KOPT-K1 (cell line): ENCODE measurements around the gene XAB2.

Source experiments
- H3K27ac ChIP-seq: fragments of 200-600 bp; sonication (generic); 2 replicates; pipeline ENCODE4 v1.5.1; 2016; ENCODE audit warnings: antibody characterized with exemption, mild to moderate bottlenecking, low read depth, low read length; ENCODE audit not compliant: poor library complexity, severe bottlenecking
- H3K36me3 ChIP-seq: fragments of 200-600 bp; sonication (generic); 2 replicates; pipeline ENCODE4 v1.5.1; 2017; ENCODE audit warnings: antibody characterized with exemption, mild to moderate bottlenecking, low read length, moderate library complexity; ENCODE audit not compliant: insufficient read depth
- H3K9me3 ChIP-seq: fragments of 200-600 bp; sonication (generic); 2 replicates; pipeline ENCODE4 v1.5.1; 2017; ENCODE audit warnings: antibody characterized with exemption, low read length, mild to moderate bottlenecking; ENCODE audit not compliant: insufficient read depth, poor library complexity, severe bottlenecking

XAB2 gene

GRCh38 chr19:7642295-7643030 lies 13.1 kb upstream of the XAB2 start:
- Histone ChIP-seq H3K9me3 (no peaks in the 10 kb centered on the region), H3K36me3 (peaks cover 18% of the 10 kb centered on the region; the same call in 1 of the 2 replicates), H3K27ac (no peak overlapping the region)

GRCh38 chr19:7641290-7642276 lies 12.2 kb upstream of the XAB2 start:
- Histone ChIP-seq H3K27ac (no peak overlapping the region), H3K9me3 (no peaks in the 10 kb centered on the region), H3K36me3 (peaks cover 18% of the 10 kb centered on the region; the same call in 1 of the 2 replicates)

DNA sequence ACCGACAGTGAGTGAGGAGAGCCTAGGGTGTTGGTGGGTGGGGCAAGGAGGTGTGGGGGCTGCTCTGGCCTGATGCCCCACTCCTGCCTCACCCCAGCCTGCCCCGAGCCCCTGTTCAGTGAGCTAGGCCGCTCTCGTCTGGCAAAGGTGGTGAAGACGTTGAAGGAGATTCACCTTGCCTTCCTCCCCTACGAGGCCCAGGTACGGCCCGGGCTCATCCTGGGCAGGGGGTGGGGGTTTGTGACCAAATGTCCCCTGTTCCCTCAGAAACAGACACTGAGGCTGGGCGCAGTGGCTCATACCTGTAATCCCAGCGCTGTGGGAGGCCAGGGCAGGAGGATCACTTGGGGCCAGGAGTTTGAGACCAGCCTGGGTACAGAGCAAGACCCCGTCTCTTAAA lies 11.5 kb upstream of the XAB2 start:
- Histone ChIP-seq H3K27ac (no peak overlapping the region), H3K36me3 (peaks cover 18% of the 10 kb centered on the region; the same call in 1 of the 2 replicates), H3K9me3 (no peaks in the 10 kb centered on the region)

GRCh38 chr19:7639863-7640348 lies 10.6 kb upstream of the XAB2 start:
- no peak overlapping the region for H3K27ac ChIP-seq
- no peaks in the 10 kb centered on the region for H3K9me3 ChIP-seq
- peaks cover 17% of the 10 kb centered on the region; the same call in 1 of the 2 replicates for H3K36me3 ChIP-seq

GRCh38 chr19:7638802-7639465 lies 9.6 kb upstream of the XAB2 start:
- Histone ChIP-seq H3K9me3 (no peaks in the 10 kb centered on the region), H3K36me3 (peaks cover 9% of the 10 kb centered on the region; the same call in 1 of the 2 replicates), H3K27ac (no peak overlapping the region)

DNA sequence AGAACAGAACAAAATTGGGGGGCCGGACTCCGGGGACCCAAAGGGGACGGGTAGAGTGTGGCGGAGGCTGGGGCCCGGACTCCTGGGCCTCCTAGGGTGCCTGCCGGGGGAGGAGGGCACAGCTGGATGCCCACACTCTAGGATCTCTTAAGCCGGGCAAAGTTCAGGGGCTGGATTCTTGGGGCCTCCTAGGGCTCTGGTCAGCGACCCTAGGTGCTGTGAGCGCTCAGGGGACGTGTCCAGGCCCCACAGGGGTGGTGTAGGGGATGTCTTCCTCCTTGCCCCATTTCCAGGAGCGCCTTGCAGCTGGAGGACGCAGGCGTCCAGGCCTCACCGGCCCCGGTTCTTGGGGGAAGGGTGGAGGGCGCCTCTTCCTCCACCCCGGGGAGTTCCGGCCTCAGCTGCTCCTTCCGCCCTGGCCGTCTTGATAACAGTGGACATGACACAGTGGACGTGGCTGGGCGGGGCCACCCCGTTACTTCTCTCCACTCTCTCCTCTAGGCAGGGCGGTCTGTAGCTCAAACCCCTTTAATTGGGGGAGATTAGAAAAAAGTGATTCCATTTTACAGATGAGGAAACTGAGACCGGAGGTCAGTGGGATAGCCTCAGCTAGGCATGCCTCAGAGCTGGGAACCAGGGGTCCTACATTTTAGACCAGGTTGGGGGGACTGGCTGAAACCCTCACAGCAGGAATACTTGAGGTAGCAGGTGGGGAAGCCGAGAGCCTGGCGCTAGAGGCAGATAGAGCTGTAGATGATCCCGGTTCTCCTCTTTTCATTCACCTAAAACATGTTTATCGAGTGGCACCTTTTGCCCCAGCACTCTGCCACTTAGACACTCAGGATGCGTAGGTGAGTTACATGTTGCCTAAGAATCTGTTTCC lies 8.3 kb upstream of the XAB2 start:
- peaks cover 9% of the 10 kb centered on the region; the same call in 1 of the 2 replicates for H3K36me3 ChIP-seq
- peak overlapping the region; percentile 61 for H3K27ac ChIP-seq
- H3K9me3 ChIP-seq: no peaks in the 10 kb centered on the region

- Histone ChIP-seq H3K27ac (peak within 1 kb of the TSS; percentile 61), H3K9me3 (no peaks in the 10 kb centered on the region)
Measured at GRCh38 chr19:7636691-7637373, 7.5 kb upstream of the XAB2 start, which contains the start of gene STXBP2. TSS of gene STXBP2 (plus strand) at chr19:7637110. CDS start at chr19:7637150, 40 bp downstream.

DNA sequence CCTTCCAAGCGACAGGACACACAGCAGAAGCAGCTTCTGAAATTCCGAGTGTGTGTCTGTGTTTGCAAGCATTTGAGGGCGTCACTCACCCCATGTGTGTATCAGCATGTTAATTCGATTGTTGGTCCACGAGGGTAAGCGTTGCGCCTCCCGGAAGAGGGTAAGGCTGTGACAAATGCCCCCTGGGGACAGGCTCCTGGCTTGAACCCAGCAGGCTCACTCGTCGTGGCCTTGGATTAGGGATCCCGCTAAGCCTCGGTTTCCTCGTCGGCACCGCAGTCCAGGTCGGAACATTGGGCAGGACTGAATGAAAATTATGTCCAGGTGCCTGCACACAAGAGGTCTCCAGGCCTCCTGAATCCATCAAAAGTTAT lies 7.0 kb upstream of the XAB2 start:
- Histone ChIP-seq H3K27ac (no peak overlapping the region), H3K36me3 (peaks cover 19% of the 10 kb centered on the region; the same call in 1 of the 2 replicates), H3K9me3 (no peaks in the 10 kb centered on the region)

More at GRCh38 chr19:7636691-7637373, 7.5 kb upstream of the XAB2 start, which contains the start of gene STXBP2:
- H3K36me3 ChIP-seq: peaks cover 17% of the 10 kb centered on the region; the same call in 1 of the 2 replicates

- Histone ChIP-seq H3K27ac (no peak overlapping the region), H3K36me3 (peaks cover 19% of the 10 kb centered on the region; the same call in 1 of the 2 replicates), H3K9me3 (no peaks in the 10 kb centered on the region)
Measured at GRCh38 chr19:7635670-7636069, 6.3 kb upstream of the XAB2 start.

- Histone ChIP-seq H3K36me3 (peaks cover 10% of the 10 kb centered on the region; the same call in 1 of the 2 replicates), H3K9me3 (no peaks in the 10 kb centered on the region), H3K27ac (no peak within 1 kb of the TSS)
Measured at GRCh38 chr19:7633698-7634097, 4.4 kb upstream of the XAB2 start, which contains the start of gene PCP2. TSS of gene PCP2 (minus strand) at chr19:7633719. CDS start at chr19:7633457, 262 bp downstream.

DNA sequence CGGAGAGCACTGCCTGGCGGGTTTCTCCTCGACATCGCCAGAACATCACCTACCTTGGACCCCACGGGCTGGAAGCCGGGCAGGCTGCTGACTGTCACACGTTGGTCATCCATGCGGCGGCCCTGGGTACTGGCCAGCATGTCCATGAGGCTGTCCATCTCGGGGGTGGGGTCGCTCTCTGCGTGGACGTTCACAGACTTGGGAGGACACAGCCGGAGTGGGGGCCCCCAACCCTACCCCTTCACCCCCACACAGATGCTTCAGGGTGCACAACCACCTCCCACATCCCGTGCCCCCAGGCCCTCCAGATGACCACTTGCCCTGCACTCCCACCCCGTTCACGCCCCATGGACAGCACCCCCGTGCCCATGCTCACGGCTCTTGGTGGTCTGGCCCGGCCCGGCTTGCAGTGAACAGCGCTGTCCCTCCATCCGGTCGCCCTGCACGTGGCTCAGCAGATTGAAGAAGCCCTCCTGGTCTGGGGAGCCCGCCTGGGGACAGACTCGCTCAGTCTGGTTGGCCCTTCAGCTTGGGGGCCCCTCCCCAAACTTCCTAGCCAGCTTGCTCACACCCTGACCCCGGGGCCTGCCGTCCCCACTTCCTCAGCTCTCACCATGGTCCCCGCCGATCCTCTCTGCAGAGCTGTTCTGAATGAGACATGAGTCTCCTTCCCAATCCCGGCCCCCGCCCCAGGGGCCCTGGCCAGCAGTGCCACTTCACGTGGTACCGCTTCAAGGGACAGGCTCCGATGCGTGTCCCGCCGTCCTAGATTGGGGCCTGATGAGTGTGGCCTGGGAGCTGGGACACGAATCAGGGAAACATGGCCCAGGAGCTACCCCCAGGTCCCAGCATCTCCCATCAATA lies 3.2 kb upstream of the XAB2 start:
- Histone ChIP-seq H3K9me3 (no peaks in the 10 kb centered on the region), H3K36me3 (peaks cover 11% of the 10 kb centered on the region; the same call in 1 of the 2 replicates)

DNA sequence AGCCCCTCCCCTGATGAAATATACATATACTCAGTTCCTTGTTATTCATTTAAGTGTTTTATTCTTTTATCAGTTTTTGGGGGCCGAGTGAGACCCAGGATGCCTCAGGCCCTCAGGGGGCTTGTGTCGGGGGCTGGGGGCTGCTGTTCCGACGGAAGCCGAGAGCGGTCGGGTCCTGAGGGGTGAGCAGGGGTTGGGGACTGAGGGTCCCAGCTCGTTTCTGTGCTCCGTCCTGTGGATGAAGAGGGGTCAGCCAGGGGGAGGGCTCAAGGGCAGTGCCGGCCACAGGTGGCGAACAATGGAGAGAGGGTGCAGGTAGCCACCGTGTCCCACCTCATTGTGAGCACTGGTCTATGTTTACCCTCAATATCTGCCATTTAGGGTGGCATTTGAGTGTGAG lies 2.2 kb upstream of the XAB2 start:
- Histone ChIP-seq H3K9me3 (no peaks in the 10 kb centered on the region), H3K36me3 (peaks cover 21% of the 10 kb centered on the region; the same call in 1 of the 2 replicates), H3K27ac (no peak overlapping the region)

More for the DNA sequence above, 3.2 kb upstream of the XAB2 start:
- H3K27ac ChIP-seq: no peak overlapping the region
